ENCODE results near the gene SORCS3.

The SORCS3 gene

GRCh38 chr10:104924101-104924795 lies 283.2 kb downstream of the SORCS3 start:
- no peak for DNase-seq

- DNase-seq = no peak
Measured at GRCh38 chr10:104925232-104925851, 284.3 kb downstream of the SORCS3 start.

GRCh38 chr10:104928734-104929133 lies 287.6 kb downstream of the SORCS3 start:
- no peak for DNase-seq

- no peak for DNase-seq
Measured at GRCh38 chr10:104931612-104932134, 290.6 kb downstream of the SORCS3 start.

- DNase-seq = no peak
Measured at GRCh38 chr10:104935656-104936055, 294.6 kb downstream of the SORCS3 start.

GRCh38 chr10:104937567-104937966 lies 296.5 kb downstream of the SORCS3 start:
- no peak for DNase-seq

- DNase-seq = no peak
Measured at GRCh38 chr10:104938031-104938430, 296.9 kb downstream of the SORCS3 start.

- no peak for DNase-seq
Measured at GRCh38 chr10:104941662-104942061, 300.6 kb downstream of the SORCS3 start.

- no peak for DNase-seq
Measured at GRCh38 chr10:104947314-104947713, 306.2 kb downstream of the SORCS3 start.

- no peak for DNase-seq
Measured at GRCh38 chr10:104957178-104957841, 316.2 kb downstream of the SORCS3 start.

GRCh38 chr10:104966563-104967297 lies 325.6 kb downstream of the SORCS3 start:
- no peak for DNase-seq

- DNase-seq = no peak
Measured at GRCh38 chr10:104980368-104980767, 339.3 kb downstream of the SORCS3 start.

GRCh38 chr10:104981995-104982394 lies 340.9 kb downstream of the SORCS3 start:
- DNase-seq = no peak

GRCh38 chr10:104988686-104989085 lies 347.6 kb downstream of the SORCS3 start:
- no peak for DNase-seq

- no peak for DNase-seq
Measured at GRCh38 chr10:104989880-104990279, 348.8 kb downstream of the SORCS3 start.

GRCh38 chr10:104993085-104993484 lies 352.0 kb downstream of the SORCS3 start:
- DNase-seq = no peak

GRCh38 chr10:105001269-105001668 lies 360.2 kb downstream of the SORCS3 start:
- DNase-seq = no peak

GRCh38 chr10:105010411-105011121 lies 369.5 kb downstream of the SORCS3 start:
- no peak for DNase-seq

GRCh38 chr10:105017116-105017515 lies 376.0 kb downstream of the SORCS3 start:
- no peak for DNase-seq

GRCh38 chr10:105017691-105018090 lies 376.6 kb downstream of the SORCS3 start:
- DNase-seq = no peak

GRCh38 chr10:105023211-105024111 lies 382.4 kb downstream of the SORCS3 start:
- DNase-seq = no peak
